A172 (cell line): ENCODE measurements around the gene DOK4. TPM values are rescaled to one million over a fixed set of nuclear protein-coding genes. Genes with fewer than 3 reads are reported as not detected.
"Not testable (repeated sequence)": the region's sequence is repeated elsewhere in the genome, so short reads cannot be mapped to it uniquely, and the experiment has no call there.

Experiments used
- DNase-seq: peaks from one replicate; pipeline ENCODE4 v3.0.0-alpha.2; 2015; ENCODE audit warnings: low spot score
- total RNA-seq: library from RNA; depleted of rRNA; stranded (reverse); fragments of >200 nt; shearing (Covaris generic); gene quantifications from 2 replicates; pipeline ENCODE4 v1.2.3, GENCODE V29; 2014; rRNA removed

DOK4 gene
- total RNA-seq, 1 experiment from 2014 or later: 78.6 TPM

GRCh38 chr16:57447186-57447962, 38.9 kb downstream of the DOK4 start, which contains the start of the genes CIAPIN1 and COQ9:
Gene CIAPIN1, minus strand, starts transcription at chr16:57447385. Its CDS starts 6,457 bp downstream, at chr16:57440928.
Gene COQ9, plus strand, starts transcription at chr16:57447479. Its CDS starts 27 bp downstream, at chr16:57447506.
- DNase-seq: peak; percentile 87

DNA sequence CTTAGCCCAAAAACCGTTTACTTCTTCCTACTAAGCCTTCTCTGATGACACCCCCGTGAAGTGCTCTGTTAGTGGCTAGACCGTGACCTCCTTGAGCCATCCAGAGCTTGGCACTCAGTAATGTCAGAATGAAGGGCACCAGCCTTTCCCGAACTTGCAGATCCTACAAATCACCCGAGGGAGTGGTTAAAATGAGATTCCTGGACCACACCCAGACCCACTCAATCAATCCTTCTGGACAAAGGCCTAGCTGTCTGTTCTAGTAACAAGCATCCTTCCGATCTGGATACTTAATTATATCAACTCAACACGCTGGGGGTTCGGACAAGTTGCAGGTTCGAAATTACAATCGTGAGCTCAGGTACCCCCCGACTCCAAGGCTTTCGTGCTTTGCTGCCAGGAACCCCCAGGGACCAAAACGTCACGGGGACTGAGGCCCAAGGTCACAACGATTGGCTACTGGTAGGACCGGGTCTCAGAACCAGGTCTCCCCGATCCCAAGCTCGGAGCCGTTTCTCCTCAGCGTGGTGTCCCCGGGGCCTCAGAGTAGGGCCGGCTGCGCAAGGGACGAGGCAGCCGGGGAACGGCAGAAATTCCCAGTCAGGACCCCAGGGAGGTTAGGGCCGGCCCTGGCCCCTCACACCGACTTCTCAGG, 39.6 kb downstream of the DOK4 start:
- peak; percentile 54 for DNase-seq

GRCh38 chr16:57445510-57445909, 40.8 kb downstream of the DOK4 start:
- DNase-seq: no peak

DNA sequence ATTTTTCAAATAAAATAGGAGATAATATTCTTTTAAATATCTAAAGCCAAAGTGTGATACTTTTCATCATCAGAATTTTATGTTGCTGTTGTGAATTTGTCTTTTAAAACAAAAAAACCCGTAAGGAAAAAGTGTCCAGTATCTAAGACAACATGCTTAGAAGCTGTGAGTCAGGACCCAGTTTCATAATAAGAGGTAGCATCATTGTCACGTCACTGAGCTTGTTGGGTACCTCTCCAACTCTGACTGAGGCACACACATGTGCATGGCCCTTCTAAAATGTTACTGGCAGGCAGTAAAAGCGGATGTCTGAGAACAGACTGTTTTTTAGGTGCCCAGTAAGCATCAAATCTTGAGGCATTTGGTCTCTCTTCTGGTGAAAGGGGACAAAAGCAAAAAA, 41.6 kb downstream of the DOK4 start:
- no peak for DNase-seq

- DNase-seq: not testable (repeated sequence)
Observed at GRCh38 chr16:57440551-57440950, 45.7 kb downstream of the DOK4 start.

DNA sequence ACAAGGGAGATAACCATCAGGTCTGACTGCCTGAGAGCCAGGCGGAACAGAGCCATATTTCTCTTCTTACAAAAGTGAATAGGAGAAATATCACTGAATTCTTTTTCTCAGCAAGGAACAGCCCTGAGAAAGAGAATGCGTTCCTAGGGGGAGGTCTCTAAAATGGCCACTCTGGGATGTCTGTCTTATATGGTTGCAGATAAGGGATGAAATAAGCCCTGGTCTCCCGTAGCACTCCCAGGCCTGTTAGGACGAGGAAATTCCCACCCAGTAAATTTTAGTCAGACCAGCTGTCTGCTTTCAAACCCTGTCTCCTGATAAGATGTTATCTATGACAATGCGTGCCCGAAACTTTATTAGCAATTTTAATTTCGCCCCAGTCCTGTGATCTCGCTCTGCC, 46.3 kb downstream of the DOK4 start:
- DNase-seq: not testable (repeated sequence)

- no peak for DNase-seq
Observed at GRCh38 chr16:57435838-57436237, 50.5 kb downstream of the DOK4 start.

DNA sequence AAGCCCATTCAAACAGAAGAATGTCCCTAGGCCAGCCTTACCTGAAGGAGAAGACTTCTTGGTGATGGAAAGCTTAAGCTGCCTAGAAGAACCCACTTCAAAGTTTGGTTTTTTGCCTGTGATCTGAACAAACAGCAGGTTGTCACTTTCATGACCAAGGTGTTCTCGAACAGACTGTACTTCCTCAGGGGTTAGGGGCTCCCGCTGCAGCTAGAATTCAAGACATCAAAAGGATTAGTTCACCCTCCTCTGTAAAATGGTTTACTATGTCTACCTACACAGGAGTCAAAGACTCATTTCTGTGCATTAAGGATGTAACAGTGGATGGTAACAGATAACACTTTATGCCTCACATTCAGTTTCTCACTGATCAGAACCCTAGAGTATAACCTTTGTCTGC, 52.3 kb downstream of the DOK4 start:
- no peak for DNase-seq

GRCh38 chr16:57432989-57433388, 53.3 kb downstream of the DOK4 start:
- DNase-seq: no peak

- DNase-seq: no peak
Observed at GRCh38 chr16:57432505-57432904, 53.8 kb downstream of the DOK4 start.

GRCh38 chr16:57430955-57431354, 55.3 kb downstream of the DOK4 start:
- DNase-seq: no peak

GRCh38 chr16:57427824-57428223, 58.5 kb downstream of the DOK4 start:
- DNase-seq: no peak

DNA sequence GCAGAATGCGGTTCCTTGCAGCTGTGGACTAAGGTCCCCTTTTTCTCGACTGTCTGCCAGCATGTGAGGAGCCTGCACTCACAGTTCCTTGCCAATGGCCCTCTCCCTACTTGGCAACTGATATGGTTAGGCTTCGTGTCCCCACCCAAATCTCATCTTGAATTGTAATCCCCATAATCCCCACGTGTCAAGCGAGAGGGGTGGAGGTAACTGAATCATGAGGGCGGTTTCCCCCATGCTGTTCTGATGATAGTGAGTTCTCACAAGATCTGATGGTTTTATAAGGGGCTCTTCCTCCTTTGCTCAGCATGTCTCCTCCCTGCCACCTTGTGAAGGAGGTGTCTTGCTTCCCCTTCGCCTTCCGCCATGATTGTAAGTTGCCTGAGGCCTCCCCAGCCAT, 59.0 kb downstream of the DOK4 start:
- DNase-seq: no peak

DNA sequence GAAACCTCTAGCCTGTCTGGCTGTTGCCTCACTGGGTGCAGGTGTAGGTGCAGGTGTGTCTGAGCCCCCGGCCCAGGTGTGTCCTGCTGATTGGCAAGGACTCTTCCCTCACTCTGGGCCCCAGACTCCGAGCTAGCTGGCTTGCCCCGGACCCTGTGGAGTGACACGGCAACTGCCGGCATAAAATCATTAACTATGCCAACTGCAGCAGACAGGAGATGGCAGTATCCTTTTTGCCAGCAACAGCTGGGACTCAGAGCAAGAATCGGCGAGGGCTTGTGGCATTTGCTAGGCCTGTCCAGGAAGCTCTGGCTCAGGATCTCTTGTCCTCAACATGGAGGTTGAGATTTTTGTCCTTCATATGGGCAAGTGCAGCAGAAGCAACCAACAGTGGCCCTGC, 59.9 kb downstream of the DOK4 start:
- no peak for DNase-seq

- DNase-seq: no peak
Observed at GRCh38 chr16:57424583-57424982, 61.7 kb downstream of the DOK4 start.

DNA sequence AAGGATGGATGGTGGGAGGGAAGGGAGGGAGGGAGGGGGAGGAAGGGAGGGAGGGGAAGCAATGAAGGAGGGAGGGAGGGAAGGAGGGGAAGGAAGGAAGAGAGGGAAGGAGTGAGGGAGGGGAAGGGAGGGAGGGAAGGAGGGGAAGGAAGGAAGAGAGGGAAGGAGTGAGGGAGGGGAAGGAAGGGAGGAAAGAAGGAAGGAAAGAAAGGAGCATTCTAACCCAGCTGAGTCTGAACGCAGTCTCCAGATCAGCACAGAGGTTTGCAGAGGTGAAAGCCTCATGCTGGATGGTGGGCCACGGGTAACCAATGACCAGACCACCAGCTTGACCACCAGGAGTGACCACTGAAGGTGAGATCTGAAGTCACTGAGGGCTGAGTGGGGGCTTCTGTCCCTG, 63.1 kb downstream of the DOK4 start:
- no peak for DNase-seq

DNA sequence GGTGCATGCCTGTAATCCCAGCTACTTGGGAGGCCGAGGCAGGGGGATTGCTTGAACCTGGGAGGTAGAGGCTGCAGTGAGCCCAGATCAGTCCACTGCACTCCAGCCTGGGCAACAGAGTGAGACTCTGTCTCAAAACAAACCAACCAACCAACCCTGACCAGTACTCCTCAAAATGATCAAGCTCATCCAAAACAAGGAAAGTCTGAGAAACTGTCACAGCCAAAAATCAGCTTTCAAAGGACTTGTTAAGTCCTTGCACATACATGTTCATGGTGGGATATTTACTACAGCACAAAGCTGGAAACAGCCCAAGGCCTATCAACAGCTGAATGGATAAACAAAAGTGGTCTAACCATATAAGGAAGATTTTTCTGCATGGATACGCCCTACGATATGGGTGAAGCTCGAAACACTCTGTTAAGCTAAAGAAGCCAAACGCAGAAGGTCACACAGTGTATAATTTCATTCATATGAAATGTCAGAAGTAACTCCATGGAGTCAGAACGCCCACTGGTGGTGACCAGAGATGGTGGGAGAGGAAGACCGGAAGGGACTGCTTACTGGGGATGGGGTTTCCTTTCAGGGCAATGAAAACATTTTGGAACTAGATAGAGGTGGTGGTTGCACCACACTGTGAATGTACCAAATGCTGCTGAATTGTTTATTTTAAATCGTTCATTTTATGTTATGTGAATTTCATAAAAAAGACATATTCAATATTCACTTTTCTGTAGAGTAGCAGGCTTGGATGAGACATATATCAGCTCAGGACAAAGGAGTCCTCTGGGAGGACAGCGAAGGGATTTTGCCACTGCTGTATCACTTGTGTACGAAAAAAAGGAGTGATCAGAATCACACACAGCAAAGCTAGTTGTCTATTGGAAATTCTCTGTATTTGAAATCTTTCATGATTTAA, 64.0 kb downstream of the DOK4 start:
- DNase-seq: peak; percentile 59

Other genes starting within 250 kb of the DOK4 start
- gene ARL2BP, start 241.2 kb downstream of the DOK4 start, total RNA-seq: 165 and 172 TPM in 2 replicates
- 0.55 TPM in 1 of 2 replicates, not detected in the other for gene PLLP, start 201.8 kb downstream of the DOK4 start, total RNA-seq
- not detected in 2 replicates for gene CCL22, start 127.7 kb downstream of the DOK4 start, total RNA-seq
- 0.79 and 0.88 TPM in 2 replicates for gene CX3CL1, start 114.0 kb downstream of the DOK4 start, total RNA-seq
- 3.4 and 14.2 TPM in 2 replicates for gene CCL17, start 81.7 kb downstream of the DOK4 start, total RNA-seq
- 102 and 110 TPM in 2 replicates for gene CIAPIN1, start 39.1 kb downstream of the DOK4 start, total RNA-seq
- 78.9 and 85.6 TPM in 2 replicates for gene COQ9, start 39.0 kb downstream of the DOK4 start, total RNA-seq
- gene POLR2C, start 23.8 kb downstream of the DOK4 start, total RNA-seq: 141 and 174 TPM in 2 replicates
- gene CCDC102A, start 50.1 kb upstream of the DOK4 start, total RNA-seq: 6.9 and 16.5 TPM in 2 replicates
- not detected in 2 replicates for gene ADGRG5, start 56.1 kb upstream of the DOK4 start, total RNA-seq
- 26.9 and 32.6 TPM in 2 replicates for gene ADGRG1, start 142.1 kb upstream of the DOK4 start, total RNA-seq
- gene ADGRG3, start 181.8 kb upstream of the DOK4 start, total RNA-seq: not detected in 2 replicates
- gene DRC7, start 208.3 kb upstream of the DOK4 start, total RNA-seq: 0.50 TPM in 1 of 2 replicates, not detected in the other
- 19.9 and 22.0 TPM in 2 replicates for gene KATNB1, start 249.3 kb upstream of the DOK4 start, total RNA-seq